ENCODE results near the gene CHST3.

DNA sequence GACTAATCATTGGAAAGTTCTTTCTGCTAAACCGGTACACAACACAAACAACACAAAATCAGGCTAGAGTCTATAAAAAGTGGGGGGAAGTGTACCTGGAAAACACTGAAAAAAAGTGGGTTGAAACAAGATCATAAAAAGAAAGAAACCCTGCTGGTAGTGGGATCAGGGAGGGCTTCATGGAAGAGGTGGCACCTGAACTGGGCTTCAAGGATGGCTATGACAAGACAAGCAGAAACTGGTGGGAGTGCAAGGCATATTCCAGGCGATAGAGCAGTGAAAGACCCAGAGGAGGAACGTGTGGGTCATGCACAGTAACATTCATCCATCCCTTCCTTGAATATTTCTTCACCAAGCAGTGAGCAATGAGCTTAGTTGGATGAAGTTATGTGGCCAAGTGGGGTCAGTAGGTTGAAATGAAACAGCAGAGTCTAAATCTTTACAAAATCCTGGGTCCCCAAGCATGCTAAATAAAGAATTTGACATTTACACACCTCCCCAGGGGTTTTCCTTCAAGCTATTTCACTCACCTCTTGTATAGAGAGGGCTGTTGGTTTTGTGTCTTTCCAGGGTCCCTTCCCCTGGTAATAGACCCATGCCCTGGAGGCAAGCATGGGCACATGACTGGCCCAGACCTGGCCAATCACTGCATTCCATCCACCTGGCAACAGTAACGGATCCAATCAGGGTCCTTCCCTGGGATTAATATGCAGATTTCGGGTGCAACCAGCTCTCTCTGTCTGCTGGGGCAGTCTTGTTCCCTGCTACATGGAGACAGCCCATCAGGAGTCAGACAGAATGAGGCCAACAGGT, 86.0 kb downstream of the CHST3 start:
- TF ChIP-seq JUND (IDR thresholded peaks at IDR 0.05; ENCODE audit: low read depth, low read length) (no peak), SIN3A (IDR thresholded peaks at IDR 0.05; ENCODE audit: low read depth, low read length) (no peak)

Data from GM12878 (cell line).